HG03342 (cell line): Measurements from ENCODE around the gene RPL13.

ENCODE experiments used
- ATAC-seq: cut with Tn5 transposase; IDR thresholded peaks from one replicate; pipeline ENCODE4 v1.9.1; 2021; ENCODE audit warnings: mild to moderate bottlenecking, moderate library complexity; ENCODE audit not compliant: unreplicated experiment

The RPL13 gene

GRCh38 chr16:89544713-89545043, 15.8 kb upstream of the RPL13 start:
- ATAC-seq = no peak

- ATAC-seq = no peak
Measured at GRCh38 chr16:89545044-89545830, 15.2 kb upstream of the RPL13 start.

GRCh38 chr16:89545831-89546574, 14.5 kb upstream of the RPL13 start:
- ATAC-seq = no peak

GRCh38 chr16:89546781-89547180, 13.7 kb upstream of the RPL13 start:
- ATAC-seq = no peak

- ATAC-seq = no peak
Measured at GRCh38 chr16:89547291-89547690, 13.2 kb upstream of the RPL13 start.

- ATAC-seq = no peak
Measured at GRCh38 chr16:89547860-89548259, 12.6 kb upstream of the RPL13 start.

- ATAC-seq = no peak
Measured at GRCh38 chr16:89548344-89549006, 12.0 kb upstream of the RPL13 start.

GRCh38 chr16:89549007-89549700, 11.3 kb upstream of the RPL13 start:
- no peak for ATAC-seq

GRCh38 chr16:89550421-89551007, 10.0 kb upstream of the RPL13 start:
- ATAC-seq = no peak

GRCh38 chr16:89552329-89552728, 8.2 kb upstream of the RPL13 start:
- no peak for ATAC-seq

GRCh38 chr16:89552913-89553312, 7.6 kb upstream of the RPL13 start:
- ATAC-seq = no peak

- no peak for ATAC-seq
Measured at GRCh38 chr16:89553733-89554132, 6.7 kb upstream of the RPL13 start.

GRCh38 chr16:89554343-89554742, 6.1 kb upstream of the RPL13 start:
- ATAC-seq = no peak

GRCh38 chr16:89555265-89555664, 5.2 kb upstream of the RPL13 start:
- no peak for ATAC-seq

- ATAC-seq = no peak
Measured at GRCh38 chr16:89555780-89556179, 4.7 kb upstream of the RPL13 start.

- no peak for ATAC-seq
Measured at GRCh38 chr16:89556750-89557689, 3.5 kb upstream of the RPL13 start.

- ATAC-seq = no peak
Measured at GRCh38 chr16:89557690-89558490, 2.6 kb upstream of the RPL13 start.

GRCh38 chr16:89561142-89561883, 831 bp downstream of the RPL13 start:
- ATAC-seq = no peak
